Astrocyte of the cerebellum (primary cell): ENCODE measurements around the gene HMX3.
A peak's percentile ranks its signal among the peaks of the same experiment; 100 is the strongest.

Experiments
- DNase-seq: peaks from one replicate; pipeline ENCODE4 v3.0.0-alpha.2; 2011; ENCODE audit warnings: low read depth
- H3K4me3 ChIP-seq: 2 replicates; pipeline ENCODE4 v1.5.1; 2011; ENCODE audit warnings: mild to moderate bottlenecking, low read depth, low read length, moderate library complexity
- in situ Hi-C: cut with HindIII; loops from 2 replicates; pipeline ENCODE4 v1.10.0; 2017; ENCODE audit warnings: low sequenced_read_pairs
- TF ChIP-seq, protein P1 (sequence below): IDR thresholded peaks from 2 replicates; pipeline ENCODE4 v1.5.1; 2012; ENCODE audit warnings: low read length, low read depth, moderate library complexity, mild to moderate bottlenecking; ENCODE audit errors: missing control alignments

Gene HMX3

DNA sequence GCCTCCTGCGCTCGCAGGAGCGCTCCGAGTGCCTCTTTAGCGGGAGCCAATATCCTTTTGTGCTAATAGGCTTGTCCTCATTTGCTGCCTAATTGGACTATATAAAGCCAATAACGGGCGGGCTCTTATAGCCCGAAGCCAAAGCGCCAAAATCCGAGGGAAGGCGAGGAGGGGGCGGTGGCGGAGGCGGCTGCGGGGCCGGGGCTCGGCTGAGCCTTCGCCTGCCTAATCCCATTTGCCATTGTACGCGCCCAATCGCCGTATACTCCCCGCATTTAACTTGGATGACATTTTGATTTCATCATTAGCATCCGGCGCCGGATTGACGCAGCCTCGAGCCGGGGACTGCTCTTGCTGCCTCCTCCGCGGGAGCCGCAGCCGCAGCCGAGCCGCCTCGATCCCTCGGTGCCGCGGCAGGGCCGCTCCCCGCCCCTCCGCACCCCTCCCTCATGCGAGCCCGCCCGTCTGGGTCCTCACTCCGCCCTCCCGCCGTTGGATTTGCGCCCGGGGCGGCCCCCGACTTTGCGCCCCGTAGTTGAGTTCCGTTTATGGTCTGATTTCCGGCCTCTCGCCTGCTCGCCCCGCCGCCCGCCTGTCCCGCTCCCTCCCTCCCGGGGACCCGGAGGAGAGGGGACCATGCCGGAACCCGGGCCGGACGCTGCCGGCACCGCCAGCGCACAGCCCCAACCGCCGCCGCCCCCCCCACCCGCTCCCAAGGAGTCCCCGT is at the start of gene HMX3:
Gene HMX3, plus strand, starts transcription at position 556 of the 727 bp plus-strand sequence. Its CDS starts 81 bp downstream, at position 637.
- H3K4me3 ChIP-seq = peak within 1 kb of the TSS; percentile 12
- TF ChIP-seq, protein P1, sequence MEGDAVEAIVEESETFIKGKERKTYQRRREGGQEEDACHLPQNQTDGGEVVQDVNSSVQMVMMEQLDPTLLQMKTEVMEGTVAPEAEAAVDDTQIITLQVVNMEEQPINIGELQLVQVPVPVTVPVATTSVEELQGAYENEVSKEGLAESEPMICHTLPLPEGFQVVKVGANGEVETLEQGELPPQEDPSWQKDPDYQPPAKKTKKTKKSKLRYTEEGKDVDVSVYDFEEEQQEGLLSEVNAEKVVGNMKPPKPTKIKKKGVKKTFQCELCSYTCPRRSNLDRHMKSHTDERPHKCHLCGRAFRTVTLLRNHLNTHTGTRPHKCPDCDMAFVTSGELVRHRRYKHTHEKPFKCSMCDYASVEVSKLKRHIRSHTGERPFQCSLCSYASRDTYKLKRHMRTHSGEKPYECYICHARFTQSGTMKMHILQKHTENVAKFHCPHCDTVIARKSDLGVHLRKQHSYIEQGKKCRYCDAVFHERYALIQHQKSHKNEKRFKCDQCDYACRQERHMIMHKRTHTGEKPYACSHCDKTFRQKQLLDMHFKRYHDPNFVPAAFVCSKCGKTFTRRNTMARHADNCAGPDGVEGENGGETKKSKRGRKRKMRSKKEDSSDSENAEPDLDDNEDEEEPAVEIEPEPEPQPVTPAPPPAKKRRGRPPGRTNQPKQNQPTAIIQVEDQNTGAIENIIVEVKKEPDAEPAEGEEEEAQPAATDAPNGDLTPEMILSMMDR = no peak
- in situ Hi-C loops = no loop called here
- no peak for DNase-seq

DNA sequence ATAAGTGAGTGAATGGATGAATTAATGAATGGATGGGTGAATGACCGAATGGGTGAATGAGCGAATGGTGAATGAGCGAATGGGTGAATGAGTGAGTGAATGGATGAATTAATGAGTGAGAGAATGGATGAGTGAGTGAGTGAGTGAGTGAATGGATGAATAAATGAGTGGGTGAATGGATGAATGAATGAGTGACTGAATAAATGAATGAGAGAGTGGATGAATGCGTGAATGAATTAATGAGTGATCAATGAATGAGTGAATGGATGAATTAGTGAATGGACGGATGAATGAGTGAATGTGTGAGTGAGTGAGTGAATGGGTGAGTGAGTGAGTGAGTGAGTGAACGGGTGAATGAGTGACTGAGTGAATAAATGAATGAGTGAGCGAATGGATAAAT is 49.5 kb upstream of the HMX3 start:
- in situ Hi-C loops = no loop called here

DNA sequence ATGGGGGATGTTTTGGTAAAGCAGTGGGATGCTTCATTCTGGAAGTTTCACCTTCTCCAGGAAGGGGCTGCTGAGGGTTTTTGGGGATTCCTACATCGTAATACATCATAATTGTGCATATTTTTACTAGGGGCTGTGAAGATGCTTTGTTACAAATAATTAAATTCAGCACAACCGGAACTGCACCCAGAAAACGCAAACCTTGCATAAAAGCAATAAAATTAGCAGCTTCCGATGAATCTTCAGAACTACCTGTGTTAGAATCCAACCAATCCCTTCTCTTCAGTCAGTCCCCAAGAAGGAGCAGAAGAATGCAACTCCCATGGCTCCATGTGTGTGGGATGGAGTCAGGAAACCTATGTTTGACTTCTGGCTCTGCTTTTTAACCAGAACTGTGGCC is 48.4 kb upstream of the HMX3 start:
- TF ChIP-seq, protein P1 = no peak
- no peak overlapping the region for H3K4me3 ChIP-seq
- in situ Hi-C loops = no loop called here
- no peak for DNase-seq

More for the DNA sequence above, 49.5 kb upstream of the HMX3 start:
- DNase-seq = no peak
- no peak overlapping the region for H3K4me3 ChIP-seq
- TF ChIP-seq, protein P1 = no peak

DNA sequence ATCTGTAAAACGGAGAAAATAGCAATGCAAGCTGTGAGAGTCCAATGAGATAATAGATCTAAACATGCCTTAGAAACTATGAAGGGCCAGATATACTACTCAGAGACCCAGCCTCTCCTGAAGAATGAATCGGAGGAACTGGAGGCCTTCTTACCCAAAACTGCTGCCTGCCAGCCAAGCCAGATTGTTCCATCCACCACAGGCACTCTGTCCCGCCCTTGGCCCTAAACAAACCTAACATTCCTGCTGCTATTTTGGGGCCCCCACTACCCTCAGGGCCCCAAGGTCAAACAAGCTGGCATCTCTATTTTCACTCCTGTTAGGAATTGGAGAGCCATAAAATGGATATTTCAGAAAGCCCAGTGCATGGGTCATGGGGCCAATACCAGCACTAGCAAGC is 48.0 kb upstream of the HMX3 start:
- in situ Hi-C loops = no loop called here
- TF ChIP-seq, protein P1 = no peak
- no peak overlapping the region for H3K4me3 ChIP-seq
- DNase-seq = no peak

DNA sequence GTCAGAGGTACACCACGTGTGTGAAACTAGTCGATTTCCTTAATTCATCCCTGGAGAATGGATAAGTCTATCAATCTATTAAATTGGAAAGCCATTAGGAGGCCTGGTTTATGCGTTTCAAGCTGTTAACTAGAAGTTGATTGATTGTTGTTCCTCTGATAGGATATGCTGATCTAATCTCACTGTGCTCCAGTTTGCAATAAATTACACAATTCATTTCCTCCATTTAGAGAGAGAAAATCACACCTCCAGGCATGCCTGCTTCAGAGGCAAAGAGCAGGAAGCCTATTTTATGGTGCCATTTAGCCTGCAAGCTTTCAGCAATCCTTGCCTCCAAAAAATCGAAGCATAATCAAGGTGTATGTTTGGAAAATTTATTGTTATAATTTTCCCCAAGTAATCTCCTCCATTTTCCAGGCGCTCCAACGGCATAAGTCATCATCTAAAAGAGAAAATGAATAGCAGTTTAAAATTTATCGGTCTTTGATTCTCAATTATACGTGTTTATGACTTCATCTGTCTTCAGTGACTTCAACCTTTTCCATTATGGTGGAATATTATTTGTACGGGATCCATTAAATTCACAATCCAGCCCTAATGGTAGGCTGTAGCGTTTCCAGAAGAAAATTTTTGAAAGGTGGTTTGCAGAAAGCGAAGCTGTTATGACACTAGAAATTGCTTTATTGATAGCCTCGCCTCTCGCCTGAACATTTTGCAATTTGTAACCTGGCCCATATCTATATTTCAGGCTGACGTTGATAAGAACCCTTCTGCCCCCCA is 42.9 kb upstream of the HMX3 start:
- TF ChIP-seq, protein P1 = no peak
- in situ Hi-C loops = no loop called here

DNA sequence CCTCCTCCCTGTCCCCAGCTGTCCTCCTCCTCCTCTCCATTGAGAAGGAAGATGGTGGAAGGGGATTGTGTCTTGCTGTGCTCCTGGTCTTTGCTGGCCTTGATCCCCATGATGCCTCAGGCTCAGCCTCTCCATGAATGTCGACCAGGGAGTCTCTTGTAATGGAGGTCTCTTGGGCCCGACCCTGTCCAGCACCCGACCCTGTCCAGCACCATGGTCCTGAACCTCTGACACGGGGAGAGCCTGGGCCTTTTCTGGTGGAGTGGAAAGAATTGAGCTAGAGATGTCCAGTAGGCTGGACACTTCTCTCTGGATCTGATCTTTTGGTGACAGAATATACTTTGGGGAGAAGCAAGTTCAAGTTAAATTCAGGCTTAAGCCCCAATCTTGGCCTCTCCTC is 42.3 kb upstream of the HMX3 start:
- no peak overlapping the region for H3K4me3 ChIP-seq
- TF ChIP-seq, protein P1 = no peak
- in situ Hi-C loops = no loop called here
- DNase-seq = no peak

More for the DNA sequence above, 42.9 kb upstream of the HMX3 start:
- DNase-seq = no peak
- H3K4me3 ChIP-seq = no peak overlapping the region
